GM12891 (cell line): ENCODE data around the gene ARSJ.

Experiments
- POLR2A ChIP-seq: IDR thresholded peaks from 2 replicates; pipeline ENCODE4 v1.6.1; 2011; ENCODE audit warnings: low read depth, low read length, control low read depth
- POLR2AphosphoS5 ChIP-seq: IDR thresholded peaks from 2 replicates; pipeline ENCODE4 v1.6.1; 2011; ENCODE audit warnings: low read depth, low read length, control low read depth
- TAF1 ChIP-seq: IDR thresholded peaks from 2 replicates; pipeline ENCODE4 v1.6.1; 2011; ENCODE audit warnings: low read depth, low read length, control low read depth

DNA sequence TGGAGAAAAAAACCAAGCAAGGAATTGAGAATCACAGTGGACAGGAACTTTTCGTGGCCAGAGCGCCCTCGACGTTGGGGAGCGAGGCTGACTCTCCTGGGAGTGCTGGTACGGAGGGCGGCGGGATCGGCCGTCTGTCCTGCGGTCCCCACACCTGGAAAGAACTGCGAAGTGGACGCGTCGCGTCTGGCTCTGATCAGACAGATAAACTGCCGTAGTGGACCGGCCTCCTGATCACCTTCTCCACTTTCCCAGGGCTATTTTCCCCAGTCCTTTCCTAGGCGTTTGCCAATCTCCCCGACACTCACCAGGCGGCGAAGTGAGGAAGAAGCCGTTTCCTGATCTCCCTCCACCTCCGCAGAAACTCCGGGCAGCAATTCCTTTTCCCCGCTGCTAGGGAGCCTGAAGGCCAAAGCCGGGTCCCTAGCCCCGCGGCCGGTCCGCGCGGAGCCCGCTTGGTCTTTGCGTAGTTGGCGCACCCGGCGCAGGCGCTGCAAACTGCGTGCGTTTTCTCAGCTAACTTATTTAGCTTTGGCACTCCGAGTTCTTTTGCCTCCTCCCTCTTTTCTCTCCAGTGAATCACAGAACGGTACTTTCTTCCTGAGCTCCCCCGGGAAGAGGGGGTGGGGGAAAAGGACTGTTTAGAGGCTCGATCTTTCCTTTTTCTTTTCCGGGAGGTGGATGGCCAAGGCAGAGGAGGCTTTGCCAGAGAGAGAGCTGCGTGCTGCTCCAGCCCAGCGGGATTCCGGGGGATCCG, at the start of gene ARSJ:
- TF ChIP-seq POLR2AphosphoS5 = no peak
- TF ChIP-seq POLR2A = no peak
- TF ChIP-seq TAF1 = no peak
